Liver (tissue), 3 donors: ENCODE results near the gene C4orf36.

ENCODE experiments used
- RAD21 ChIP-seq, 2 donors: IDR thresholded peaks; 2 replicates each; pipeline ENCODE4 v1.6.1; 2016; ENCODE audit warnings: antibody characterized with exemption in 2 of 2, mild to moderate bottlenecking in 2 of 2
- SP1 ChIP-seq: IDR thresholded peaks from 2 replicates; pipeline ENCODE4 v1.6.1; 2018; ENCODE audit warnings: antibody characterized with exemption, mild to moderate bottlenecking
- TAF1 ChIP-seq: conservative IDR thresholded peaks from 2 replicates; pipeline ENCODE4 v1.6.1; 2016; ENCODE audit warnings: antibody characterized with exemption, mild to moderate bottlenecking
- TF ChIP-seq, protein P1 (sequence below): fragments of 150-350 bp; IDR thresholded peaks from 2 replicates; pipeline ENCODE4 v1.5.1; 2017; ENCODE audit warnings: improper control_type of control experiment, low read depth, low read length; ENCODE audit not compliant: missing input control
- TF ChIP-seq, protein P2 (sequence below): IDR thresholded peaks from 2 replicates; pipeline ENCODE4 v1.6.1; 2016; ENCODE audit warnings: antibody characterized with exemption
- donor health status: healthy.
- donor health status: healthy.

DNA sequence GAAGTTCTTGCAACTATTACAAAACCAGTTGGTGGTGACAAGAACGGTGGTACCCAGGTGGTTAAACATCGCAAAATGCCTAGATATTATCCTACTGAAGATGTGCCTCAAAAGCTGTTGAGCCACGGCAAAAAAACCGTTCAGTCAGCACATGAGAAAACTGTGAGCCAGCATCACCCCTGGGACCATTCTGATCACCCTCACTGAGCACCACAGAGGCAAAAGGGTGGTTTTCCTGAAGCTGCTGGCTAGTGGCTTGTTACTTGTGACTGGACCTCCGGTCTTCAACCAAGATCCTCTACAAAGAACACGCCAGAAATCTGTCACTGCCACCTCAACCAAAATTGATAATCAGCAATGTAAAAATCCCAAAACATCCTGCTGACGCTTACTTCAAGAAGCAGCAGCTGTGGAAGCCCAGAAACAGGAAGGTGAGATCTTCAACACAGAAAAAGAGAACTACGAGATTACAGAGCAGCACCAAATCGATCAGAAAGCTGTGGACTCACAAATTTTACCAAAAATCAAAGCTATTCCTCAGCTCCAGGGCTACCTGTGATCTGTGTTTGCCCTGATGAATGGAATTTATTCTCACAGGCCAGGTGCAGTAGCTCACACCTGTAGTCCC, 21.7 kb downstream of the C4orf36 start:
- TF ChIP-seq, protein P1, sequence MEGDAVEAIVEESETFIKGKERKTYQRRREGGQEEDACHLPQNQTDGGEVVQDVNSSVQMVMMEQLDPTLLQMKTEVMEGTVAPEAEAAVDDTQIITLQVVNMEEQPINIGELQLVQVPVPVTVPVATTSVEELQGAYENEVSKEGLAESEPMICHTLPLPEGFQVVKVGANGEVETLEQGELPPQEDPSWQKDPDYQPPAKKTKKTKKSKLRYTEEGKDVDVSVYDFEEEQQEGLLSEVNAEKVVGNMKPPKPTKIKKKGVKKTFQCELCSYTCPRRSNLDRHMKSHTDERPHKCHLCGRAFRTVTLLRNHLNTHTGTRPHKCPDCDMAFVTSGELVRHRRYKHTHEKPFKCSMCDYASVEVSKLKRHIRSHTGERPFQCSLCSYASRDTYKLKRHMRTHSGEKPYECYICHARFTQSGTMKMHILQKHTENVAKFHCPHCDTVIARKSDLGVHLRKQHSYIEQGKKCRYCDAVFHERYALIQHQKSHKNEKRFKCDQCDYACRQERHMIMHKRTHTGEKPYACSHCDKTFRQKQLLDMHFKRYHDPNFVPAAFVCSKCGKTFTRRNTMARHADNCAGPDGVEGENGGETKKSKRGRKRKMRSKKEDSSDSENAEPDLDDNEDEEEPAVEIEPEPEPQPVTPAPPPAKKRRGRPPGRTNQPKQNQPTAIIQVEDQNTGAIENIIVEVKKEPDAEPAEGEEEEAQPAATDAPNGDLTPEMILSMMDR: no peak
- TF ChIP-seq SP1 (no peak), TAF1 (no peak), RAD21 (IDR thresholded peaks at IDR 0.05) (no peak)
- TF ChIP-seq, protein P2, sequence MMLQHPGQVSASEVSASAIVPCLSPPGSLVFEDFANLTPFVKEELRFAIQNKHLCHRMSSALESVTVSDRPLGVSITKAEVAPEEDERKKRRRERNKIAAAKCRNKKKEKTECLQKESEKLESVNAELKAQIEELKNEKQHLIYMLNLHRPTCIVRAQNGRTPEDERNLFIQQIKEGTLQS: no peak
